Endothelial cell of umbilical vein (primary cell): Measurements from ENCODE around the gene TBC1D14. TPM values are rescaled to one million over a fixed set of nuclear protein-coding genes. Genes with fewer than 3 reads are reported as not detected.

Source experiments
- BruUV-seq: library from RNA; stranded (reverse); fragments of 400-500 nt; replicated peaks from 2 replicates; lab custom pipeline; 2021; lab: Mats Ljungman, UMichigan
- CTCF ChIA-PET: fragments of 300-600, 350-600 bp; sonication (Branson Sonifier 250); formaldehyde crosslinking; loops from one replicate; lab custom pipeline; 2021; ENCODE audit warnings: antibody characterized with exemption, inconsistent platforms; lab: Charles Lee
- POLR2A ChIA-PET: fragments of 300-600, 350-600 bp; sonication (Branson Sonifier 250); formaldehyde crosslinking; loops from one replicate; lab custom pipeline; 2021; ENCODE audit warnings: antibody characterized with exemption, inconsistent platforms; lab: Charles Lee
- DNase-seq: peaks from one replicate; pipeline ENCODE4 v3.0.0-alpha.2; 2011; ENCODE audit warnings: low read depth, low spot score
- FAIRE-seq: peaks from 2 replicates; lab custom pipeline; 2011; peaks lifted over from hg19 to GRCh38; lab: Jason Lieb, UNC
- H2AFZ ChIP-seq: 2 replicates; pipeline ENCODE4 v1.6.0; 2012; ENCODE audit warnings: low read depth, low read length, control low read depth, inconsistent platforms
- H3K27ac ChIP-seq: 2 replicates; pipeline ENCODE4 v1.5.1; 2011; ENCODE audit warnings: low read depth, mild to moderate bottlenecking, control low read depth, low read length, moderate library complexity; ENCODE audit not compliant: insufficient read depth
- H3K27me3 ChIP-seq, 2 experiments: 2 replicates each; pipeline versions ENCODE4 v1.6.0 to v1.6.1; 2011; ENCODE audit warnings: low read length in 2 of 2, mixed read lengths in 1 of 2; ENCODE audit not compliant: control insufficient read depth in 2 of 2, insufficient read depth in 2 of 2
- H3K36me3 ChIP-seq, 2 experiments: 2 replicates in 1 of 2; 3 replicates in 1 of 2; pipeline ENCODE4 v1.5.1; 2011; ENCODE audit warnings: low read length in 2 of 2, mild to moderate bottlenecking in 1 of 2, moderate library complexity in 1 of 2; ENCODE audit not compliant: control insufficient read depth in 2 of 2, insufficient read depth in 2 of 2; ENCODE audit errors: extremely low read depth in 1 of 2
- H3K4me1 ChIP-seq: 3 replicates; pipeline ENCODE4 v1.5.1; 2011; ENCODE audit warnings: mild to moderate bottlenecking, low read length; ENCODE audit not compliant: control insufficient read depth, insufficient read depth; ENCODE audit errors: extremely low read depth
- H3K4me2 ChIP-seq: 2 replicates; pipeline ENCODE4 v1.6.1; 2011; ENCODE audit warnings: low read length, control low read depth, mixed read lengths; ENCODE audit not compliant: insufficient read depth
- H3K4me3 ChIP-seq, 3 experiments: fragments of 200-600 bp in 1 of 3; sonication (generic), shearing (Covaris generic) in 1 of 3; replicated peaks in 1 of 3; 2 replicates each; pipeline ENCODE4 v1.5.1; 2011 to 2016; ENCODE audit warnings: control low read depth in 3 of 3, low read length in 3 of 3, mild to moderate bottlenecking in 2 of 3, inconsistent platforms in 1 of 3, low read depth in 1 of 3, moderate library complexity in 1 of 3; ENCODE audit not compliant: insufficient read depth in 1 of 3
- H3K79me2 ChIP-seq: 2 replicates; pipeline ENCODE4 v1.6.0; 2012; ENCODE audit warnings: low read length, inconsistent platforms; ENCODE audit not compliant: control insufficient read depth, insufficient read depth
- H3K9ac ChIP-seq: replicated peaks from 2 replicates; pipeline ENCODE3; 2011; ENCODE audit warnings: low read length, control low read depth; ENCODE audit not compliant: insufficient read depth; ENCODE audit errors: extremely low read depth
- H3K9me1 ChIP-seq: replicated peaks from 3 replicates; pipeline ENCODE4 v1.6.0; 2011; ENCODE audit warnings: mild to moderate bottlenecking, low read length; ENCODE audit not compliant: control insufficient read depth, insufficient read depth; ENCODE audit errors: extremely low read depth
- H3K9me3 ChIP-seq: replicated peaks from 2 replicates; pipeline ENCODE4 v1.5.1; 2012; ENCODE audit warnings: low read length, inconsistent platforms; ENCODE audit not compliant: control insufficient read depth, insufficient read depth
- H4K20me1 ChIP-seq: replicated peaks from 2 replicates; pipeline ENCODE3; 2011; ENCODE audit warnings: mild to moderate bottlenecking, low read length; ENCODE audit not compliant: control insufficient read depth, insufficient read depth; ENCODE audit errors: extremely low read depth
- EZH2 ChIP-seq: IDR thresholded peaks from 2 replicates; pipeline ENCODE4 v1.6.1; 2012; ENCODE audit warnings: borderline replicate concordance, low read depth, mild to moderate bottlenecking, moderate library complexity, low read length, inconsistent platforms; ENCODE audit not compliant: severe bottlenecking
- FOS ChIP-seq: IDR thresholded peaks from 2 replicates; pipeline ENCODE4 v1.6.1; 2011; ENCODE audit warnings: mild to moderate bottlenecking, low read length, moderate library complexity, borderline replicate concordance; ENCODE audit not compliant: insufficient read depth
- GATA2 ChIP-seq: IDR thresholded peaks from 2 replicates; pipeline ENCODE4 v1.7.0; 2011; ENCODE audit warnings: low read depth, mild to moderate bottlenecking, moderate library complexity, mixed read lengths, low read length; ENCODE audit not compliant: insufficient read length, insufficient read depth
- JUN ChIP-seq: IDR thresholded peaks from 2 replicates; pipeline ENCODE4 v1.6.1; 2011; ENCODE audit warnings: borderline replicate concordance, low read depth; ENCODE audit not compliant: insufficient read length, insufficient read depth
- MYC ChIP-seq: IDR thresholded peaks from one replicate; pipeline ENCODE4 v1.6.1; 2011; ENCODE audit warnings: mild to moderate bottlenecking, low read depth, low read length
- POLR2A ChIP-seq: IDR thresholded peaks from 2 replicates; pipeline ENCODE4 v1.6.1; 2012; ENCODE audit warnings: low read depth, mild to moderate bottlenecking, control low read depth, low read length
- POLR2AphosphoS5 ChIP-seq: IDR thresholded peaks from 2 replicates; pipeline ENCODE4 v1.6.1; 2012; ENCODE audit warnings: low read depth, mild to moderate bottlenecking, control low read depth, low read length, moderate library complexity; ENCODE audit not compliant: insufficient read depth
- dilution Hi-C: fragments of 300-500 bp; cut with MboI; formaldehyde crosslinking; loops from one replicate; pipeline ENCODE4 v1.15.0; 2019; ENCODE audit warnings: low sequenced_read_pairs; ENCODE audit not compliant: extremely low pct_ligation_motif_present
- intact Hi-C: fragments of 100-400 bp; cut with micrococcal nuclease; formaldehyde crosslinking; loops from one replicate; pipeline ENCODE4 v1.10.0; 2022
- polyA plus RNA-seq, 4 experiments: library from polyadenylated mRNA; depleted of rRNA in 3 of 4; stranded (reverse) in 3 of 4; unstranded in 1 of 4; fragments of >200 nt; gene quantifications; 2 replicates each; pipeline versions ENCODE4 v1.2.1 to v1.2.3, GENCODE V29; 2011 to 2012; ENCODE audit warnings: missing spikeins in 1 of 4
- total RNA-seq: library from RNA; stranded (reverse); gene quantifications from 2 replicates; pipeline ENCODE4 v1.2.3, GENCODE V29; 2021
- TF ChIP-seq, protein P1 (sequence below), 2 donors: IDR thresholded peaks; 1 replicate in 1 of 2; 2 replicates in 1 of 2; pipeline ENCODE4 v1.5.1; 2011; ENCODE audit warnings: low read length in 2 of 2, mild to moderate bottlenecking in 2 of 2, moderate library complexity in 2 of 2, control low read depth in 1 of 2, inconsistent platforms in 1 of 2, low read depth in 1 of 2; ENCODE audit not compliant: insufficient read depth in 1 of 2; ENCODE audit errors: extremely low read depth in 1 of 2
- TF ChIP-seq, protein P2 (sequence below): IDR thresholded peaks from 2 replicates; pipeline ENCODE4 v1.6.1; 2011; ENCODE audit not compliant: insufficient read depth, insufficient read length

The TBC1D14 gene
- total and polyA plus RNA-seq, 2 donors (not counting 3 experiments of a cell fraction or from before 2014, with no cell fraction given) = 23.7 to 24.8 TPM

DNA sequence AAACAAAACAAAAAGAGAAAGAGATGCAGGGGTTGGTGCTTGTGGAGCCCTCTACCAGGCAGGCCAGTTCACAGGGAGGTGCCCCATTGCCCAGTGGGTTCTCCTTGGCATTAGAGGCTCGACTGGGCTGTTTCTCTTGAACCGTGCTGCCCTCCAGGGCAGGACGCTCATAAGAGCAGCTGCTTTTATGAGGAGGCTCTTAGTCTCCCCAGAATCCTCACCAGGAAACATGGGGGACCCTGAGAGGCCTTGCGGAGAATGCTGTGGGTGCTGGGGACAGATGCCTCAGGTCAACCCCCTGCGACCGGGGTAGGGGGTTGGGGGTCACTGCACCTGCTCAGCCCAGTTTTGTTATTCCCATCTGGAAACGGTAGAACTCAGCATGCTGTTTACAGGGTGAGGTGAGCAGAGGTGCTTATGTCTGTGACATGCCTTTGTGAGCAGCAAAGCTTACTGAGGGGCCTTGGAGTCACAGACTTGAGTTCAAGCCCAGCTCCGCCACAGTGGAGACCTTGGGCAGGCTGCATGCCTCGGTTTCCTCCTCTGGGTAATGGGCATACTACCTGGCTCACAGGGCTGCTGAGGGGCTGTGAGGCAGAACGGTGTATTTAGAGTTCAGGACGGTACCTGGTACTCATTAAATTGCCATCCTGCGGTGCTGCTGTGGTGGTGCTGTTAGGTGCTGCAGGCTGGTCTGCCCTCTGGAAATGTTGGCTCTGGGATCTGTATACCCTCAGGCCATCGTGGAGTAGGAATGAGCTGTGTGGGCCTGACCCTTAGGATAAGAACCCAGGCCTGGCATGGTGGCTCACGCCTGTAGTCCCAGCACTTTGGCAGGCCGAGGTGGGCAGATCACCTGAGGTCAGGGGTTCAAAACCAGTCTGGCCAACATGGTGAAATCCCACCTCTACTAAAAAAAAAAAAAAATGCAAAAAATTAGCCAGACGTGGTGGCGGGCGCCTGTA is 5.7 kb downstream of the TBC1D14 start:
- no peaks in the 10 kb centered on the region for H3K9me3 ChIP-seq
- CTCF ChIA-PET = interaction anchor here (1.3 to 1.5 kb wide), 2 partner anchors 14 to 72 kb away, joined by 3 to 5 read pairs; no protein-coding TSS in a partner anchor
- H3K27me3 ChIP-seq = no peaks in the 10 kb centered on the region

More for the DNA sequence above, 5.7 kb downstream of the TBC1D14 start:
- dilution Hi-C loops = no loop called here
- no peak for FAIRE-seq
- no peaks in the 10 kb centered on the region for H4K20me1 ChIP-seq
- H3K4me3 ChIP-seq = no peak overlapping the region
- no peak overlapping the region for H3K4me2 ChIP-seq
- no peak for TF ChIP-seq POLR2A
- TF ChIP-seq MYC = no peak
- TF ChIP-seq, protein P1, sequence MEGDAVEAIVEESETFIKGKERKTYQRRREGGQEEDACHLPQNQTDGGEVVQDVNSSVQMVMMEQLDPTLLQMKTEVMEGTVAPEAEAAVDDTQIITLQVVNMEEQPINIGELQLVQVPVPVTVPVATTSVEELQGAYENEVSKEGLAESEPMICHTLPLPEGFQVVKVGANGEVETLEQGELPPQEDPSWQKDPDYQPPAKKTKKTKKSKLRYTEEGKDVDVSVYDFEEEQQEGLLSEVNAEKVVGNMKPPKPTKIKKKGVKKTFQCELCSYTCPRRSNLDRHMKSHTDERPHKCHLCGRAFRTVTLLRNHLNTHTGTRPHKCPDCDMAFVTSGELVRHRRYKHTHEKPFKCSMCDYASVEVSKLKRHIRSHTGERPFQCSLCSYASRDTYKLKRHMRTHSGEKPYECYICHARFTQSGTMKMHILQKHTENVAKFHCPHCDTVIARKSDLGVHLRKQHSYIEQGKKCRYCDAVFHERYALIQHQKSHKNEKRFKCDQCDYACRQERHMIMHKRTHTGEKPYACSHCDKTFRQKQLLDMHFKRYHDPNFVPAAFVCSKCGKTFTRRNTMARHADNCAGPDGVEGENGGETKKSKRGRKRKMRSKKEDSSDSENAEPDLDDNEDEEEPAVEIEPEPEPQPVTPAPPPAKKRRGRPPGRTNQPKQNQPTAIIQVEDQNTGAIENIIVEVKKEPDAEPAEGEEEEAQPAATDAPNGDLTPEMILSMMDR (IDR thresholded peaks at IDR 0.05; ENCODE audit: extremely low read depth in 1 of 2, insufficient read depth in 1 of 2, low read depth in 1 of 2, low read length in 2 of 2) = no peak
- TF ChIP-seq JUN = no peak
- TF ChIP-seq POLR2AphosphoS5 = no peak
- TF ChIP-seq FOS = no peak
- TF ChIP-seq, protein P2, sequence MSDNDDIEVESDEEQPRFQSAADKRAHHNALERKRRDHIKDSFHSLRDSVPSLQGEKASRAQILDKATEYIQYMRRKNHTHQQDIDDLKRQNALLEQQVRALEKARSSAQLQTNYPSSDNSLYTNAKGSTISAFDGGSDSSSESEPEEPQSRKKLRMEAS = no peak
- TF ChIP-seq EZH2 = no peak
- no peak for TF ChIP-seq GATA2
- no peaks in the 10 kb centered on the region for H3K79me2 ChIP-seq
- H2AFZ ChIP-seq = no peak overlapping the region
- peaks cover 21% of the 10 kb centered on the region for H3K4me1 ChIP-seq
- intact Hi-C loops = no loop called here
- DNase-seq = no peak
- no peak overlapping the region for H3K27ac ChIP-seq
- no peak overlapping the region for H3K9ac ChIP-seq
- H3K36me3 ChIP-seq = no peaks in the 10 kb centered on the region
- no peaks in the 10 kb centered on the region for H3K9me1 ChIP-seq
- POLR2A ChIA-PET = no interaction called here
- no TSS peak for BruUV-seq
